Mesenchymal stem cell (in vitro differentiated cells and primary cell): ENCODE data around the gene ASB18.

ENCODE experiments used
- DNase-seq: peaks from one replicate; pipeline ENCODE4 v3.0.0-alpha.2; 2013
- H2AFZ ChIP-seq: one replicate; pipeline ENCODE4 v1.6.1; 2013; ENCODE audit warnings: low read depth, mild to moderate bottlenecking, control low read depth, inconsistent platforms, low read length, moderate library complexity
- H2AK5ac ChIP-seq: 2 replicates; pipeline ENCODE4 v1.6.1; 2013; ENCODE audit warnings: low read length, moderate library complexity, mild to moderate bottlenecking, inconsistent platforms; ENCODE audit not compliant: severe bottlenecking
- H2BK120ac ChIP-seq: one replicate; pipeline ENCODE4 v1.6.1; 2013; ENCODE audit warnings: low read depth, mild to moderate bottlenecking, inconsistent platforms, low read length, moderate library complexity
- H2BK12ac ChIP-seq, 2 experiments: one replicate each; pipeline ENCODE4 v1.6.1; 2013; ENCODE audit warnings: inconsistent platforms in 2 of 2, low read length in 2 of 2, mild to moderate bottlenecking in 2 of 2, moderate library complexity in 2 of 2, control low read depth in 1 of 2
- H2BK15ac ChIP-seq: one replicate; pipeline ENCODE4 v1.6.1; 2013; ENCODE audit warnings: mild to moderate bottlenecking, low read depth, inconsistent platforms; ENCODE audit not compliant: poor library complexity, severe bottlenecking
- H2BK5ac ChIP-seq: 2 replicates; pipeline ENCODE4 v1.6.1; 2013; ENCODE audit warnings: low read depth, mild to moderate bottlenecking, low read length, control low read depth, inconsistent platforms; ENCODE audit not compliant: poor library complexity, severe bottlenecking
- H3K14ac ChIP-seq, 2 experiments: one replicate each; pipeline ENCODE4 v1.6.1; 2013; ENCODE audit warnings: inconsistent platforms in 2 of 2, low read length in 2 of 2, control low read depth in 1 of 2, mild to moderate bottlenecking in 1 of 2, moderate library complexity in 1 of 2
- H3K18ac ChIP-seq, 2 experiments: one replicate each; pipeline ENCODE4 v1.6.1; 2013; ENCODE audit warnings: inconsistent platforms in 2 of 2, low read length in 2 of 2, control low read depth in 1 of 2, low read depth in 1 of 2, mild to moderate bottlenecking in 1 of 2
- H3K23ac ChIP-seq, 2 experiments: one replicate each; pipeline ENCODE4 v1.6.1; 2013; ENCODE audit warnings: inconsistent platforms in 2 of 2, low read length in 2 of 2, mild to moderate bottlenecking in 2 of 2, moderate library complexity in 2 of 2, control low read depth in 1 of 2
- H3K27ac ChIP-seq: 2 replicates; pipeline ENCODE4 v1.5.1; 2013; ENCODE audit warnings: mild to moderate bottlenecking, moderate library complexity, low read length, control low read depth, inconsistent platforms; ENCODE audit not compliant: poor library complexity, severe bottlenecking
- H3K27me3 ChIP-seq, 2 experiments: 2 replicates each; pipeline versions ENCODE4 v1.6.1 to v1.7.0; 2013; ENCODE audit warnings: low read length in 2 of 2, mild to moderate bottlenecking in 2 of 2, moderate library complexity in 2 of 2, control low read depth in 1 of 2, inconsistent platforms in 1 of 2; ENCODE audit not compliant: control insufficient read depth in 1 of 2, insufficient read depth in 1 of 2
- H3K36me3 ChIP-seq, 2 experiments: 2 replicates each; pipeline versions ENCODE4 v1.6.1 to v1.7.0; 2013; ENCODE audit warnings: low read length in 2 of 2, control low read depth in 1 of 2, inconsistent platforms in 1 of 2, low read depth in 1 of 2, mild to moderate bottlenecking in 1 of 2; ENCODE audit not compliant: insufficient read depth in 2 of 2, control insufficient read depth in 1 of 2
- H3K4ac ChIP-seq, 2 experiments: one replicate each; pipeline ENCODE4 v1.6.1; 2013; ENCODE audit warnings: inconsistent platforms in 2 of 2, low read length in 2 of 2, mild to moderate bottlenecking in 2 of 2, moderate library complexity in 2 of 2, control low read depth in 1 of 2, low read depth in 1 of 2
- H3K4me1 ChIP-seq: 2 replicates; pipeline ENCODE4 v1.6.1; 2013; ENCODE audit warnings: low read depth, low read length, control low read depth; ENCODE audit not compliant: control insufficient read depth, insufficient read depth
- H3K4me2 ChIP-seq: 2 replicates; pipeline ENCODE4 v1.6.1; 2013; ENCODE audit warnings: low read length, mild to moderate bottlenecking, inconsistent platforms; ENCODE audit not compliant: poor library complexity, severe bottlenecking
- H3K4me3 ChIP-seq, 2 experiments: 2 replicates each; pipeline versions ENCODE4 v1.5.1 to v1.7.0; 2013; ENCODE audit warnings: low read length in 2 of 2, mild to moderate bottlenecking in 2 of 2, control low read depth in 1 of 2, low read depth in 1 of 2; ENCODE audit not compliant: insufficient read depth in 1 of 2
- H3K79me1 ChIP-seq: replicated peaks from 2 replicates; pipeline ENCODE4 v1.6.1; 2013; ENCODE audit warnings: mild to moderate bottlenecking, control low read depth, low read length, inconsistent platforms; ENCODE audit not compliant: poor library complexity, severe bottlenecking
- H3K9ac ChIP-seq: 2 replicates; pipeline ENCODE4 v1.7.0; 2013; ENCODE audit warnings: mild to moderate bottlenecking, low read length, moderate library complexity
- H3K9me3 ChIP-seq: 2 replicates; pipeline ENCODE4 v1.7.0; 2013; ENCODE audit warnings: mild to moderate bottlenecking, low read length; ENCODE audit not compliant: control insufficient read depth
- H4K8ac ChIP-seq: one replicate; pipeline ENCODE4 v1.6.1; 2013; ENCODE audit warnings: inconsistent platforms, mild to moderate bottlenecking, low read length, moderate library complexity
- H4K91ac ChIP-seq: one replicate; pipeline ENCODE4 v1.6.1; 2013; ENCODE audit warnings: mild to moderate bottlenecking, low read length, inconsistent platforms
- WGBS: methylation state at CpG from one replicate; pipeline ENCODE4 v1.1.7; 2013; ENCODE audit warnings: mixed read lengths; 5-methylcytosine and 5-hydroxymethylcytosine counted together

ASB18 gene

DNA sequence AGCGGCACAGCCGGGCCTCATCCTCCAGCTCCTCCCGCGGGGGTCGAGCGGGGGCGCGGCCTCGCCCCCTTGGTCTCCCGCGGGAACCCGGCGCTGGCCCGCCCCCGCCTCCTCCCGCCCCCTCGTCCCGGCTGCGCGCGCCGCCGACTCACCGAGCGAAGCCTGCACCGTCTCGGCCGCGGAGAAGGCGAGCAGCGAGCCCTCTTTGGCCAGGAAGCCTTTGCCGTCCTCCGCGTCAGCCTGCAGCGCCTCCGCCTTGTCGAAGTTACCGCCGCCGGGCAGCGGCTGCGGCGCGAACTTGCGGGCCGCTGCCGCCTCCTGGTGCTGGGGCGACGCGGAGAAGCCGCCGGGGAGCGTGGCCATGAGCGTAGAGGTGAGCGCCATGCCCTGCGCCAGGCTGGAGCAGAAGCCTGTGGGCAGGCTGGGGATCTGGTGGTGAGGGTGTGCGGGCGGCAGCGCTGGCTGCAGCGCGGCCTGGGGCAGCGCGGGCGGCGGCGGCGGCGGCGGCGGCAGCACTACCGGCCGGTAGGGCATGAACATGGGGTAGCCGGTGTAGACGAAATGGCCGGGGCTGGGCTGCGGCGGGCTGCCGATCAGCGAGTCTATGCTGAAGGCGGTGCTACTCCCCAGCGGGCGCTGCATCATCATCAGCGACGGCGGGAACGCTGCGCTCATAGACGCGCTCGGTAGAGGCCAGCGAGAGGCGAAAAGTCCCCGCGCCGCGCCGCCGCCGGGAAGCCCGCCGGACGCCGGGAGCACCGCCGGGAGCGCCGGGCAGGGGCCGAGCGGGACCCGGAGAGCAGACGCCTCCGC lies 96.7 kb downstream of the ASB18 start:
- Histone ChIP-seq H3K4ac (no peak overlapping the region), H4K91ac (no peak overlapping the region), H3K14ac (no peak overlapping the region), H3K4me3 (peak overlapping the region; percentile 69 to 73), H3K9ac (no peak overlapping the region), H3K79me1 (peaks cover 10% of the 10 kb centered on the region), H2AK5ac (no peak overlapping the region), H3K18ac (no peak overlapping the region), H3K9me3 (no peaks in the 10 kb centered on the region), H2BK5ac (no peak overlapping the region), H4K8ac (peak overlapping the region; percentile 38), H3K4me1 (peaks cover 42% of the 10 kb centered on the region), H2BK12ac (no peak overlapping the region), H3K4me2 (peak overlapping the region; percentile 96), H3K36me3 (peaks cover 0 to 4% of the 10 kb centered on the region in 2 experiments), H3K27me3 (peaks cover 48 to 91% of the 10 kb centered on the region in 2 experiments), H3K27ac (no peak overlapping the region), H2BK120ac (no peak overlapping the region), H2BK15ac (no peak overlapping the region), H3K23ac (peak overlapping the region in 1 of 2 experiments; percentile 64), H2AFZ (no peak overlapping the region)
- WGBS, result 1% methylated on average over 48 of the region's 112 CpGs
- peak; percentile 42 for DNase-seq

DNA sequence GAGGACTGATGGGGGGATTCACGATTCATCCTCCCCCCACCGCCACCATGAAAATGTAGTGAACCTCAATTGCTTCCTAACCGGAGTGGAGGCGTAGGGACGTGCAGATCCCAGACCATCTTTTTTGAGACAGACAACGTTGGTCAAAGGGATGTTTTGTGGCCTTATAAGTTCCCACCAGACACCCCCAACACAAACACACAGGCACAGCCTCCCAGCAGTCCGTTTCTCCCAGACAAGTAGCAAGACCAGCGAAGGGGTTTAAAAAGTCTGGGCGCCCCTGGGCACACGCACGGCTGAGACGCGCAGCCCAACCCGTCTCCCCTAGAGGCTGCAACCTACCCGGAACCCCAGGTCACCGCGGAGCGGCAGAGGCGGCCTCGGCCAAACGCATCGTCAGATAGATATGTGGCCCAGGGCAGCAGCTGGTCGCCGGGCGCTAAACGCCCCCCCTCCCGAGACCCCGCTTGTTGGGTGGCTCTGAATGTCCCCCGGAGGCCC lies 97.4 kb downstream of the ASB18 start:
- Histone ChIP-seq H2BK12ac (no peak overlapping the region), H3K4me1 (peaks cover 48% of the 10 kb centered on the region), H2BK15ac (no peak overlapping the region), H3K23ac (peak overlapping the region in 1 of 2 experiments; percentile 97), H3K36me3 (peaks cover 0 to 4% of the 10 kb centered on the region in 2 experiments), H2AFZ (no peak overlapping the region), H3K27me3 (peaks cover 41 to 91% of the 10 kb centered on the region in 2 experiments), H3K4me3 (peak overlapping the region; percentile 69 to 73), H4K8ac (no peak overlapping the region), H3K9me3 (no peaks in the 10 kb centered on the region), H4K91ac (no peak overlapping the region), H2BK5ac (no peak overlapping the region), H3K14ac (no peak overlapping the region), H3K4ac (no peak overlapping the region), H3K4me2 (peak overlapping the region; percentile 96), H3K79me1 (peaks cover 10% of the 10 kb centered on the region), H2AK5ac (no peak overlapping the region), H3K18ac (no peak overlapping the region), H3K9ac (no peak overlapping the region), H2BK120ac (no peak overlapping the region), H3K27ac (no peak overlapping the region)
- DNase-seq, result no peak
- 4% methylated on average over 24 of the region's 29 CpGs for WGBS

DNA sequence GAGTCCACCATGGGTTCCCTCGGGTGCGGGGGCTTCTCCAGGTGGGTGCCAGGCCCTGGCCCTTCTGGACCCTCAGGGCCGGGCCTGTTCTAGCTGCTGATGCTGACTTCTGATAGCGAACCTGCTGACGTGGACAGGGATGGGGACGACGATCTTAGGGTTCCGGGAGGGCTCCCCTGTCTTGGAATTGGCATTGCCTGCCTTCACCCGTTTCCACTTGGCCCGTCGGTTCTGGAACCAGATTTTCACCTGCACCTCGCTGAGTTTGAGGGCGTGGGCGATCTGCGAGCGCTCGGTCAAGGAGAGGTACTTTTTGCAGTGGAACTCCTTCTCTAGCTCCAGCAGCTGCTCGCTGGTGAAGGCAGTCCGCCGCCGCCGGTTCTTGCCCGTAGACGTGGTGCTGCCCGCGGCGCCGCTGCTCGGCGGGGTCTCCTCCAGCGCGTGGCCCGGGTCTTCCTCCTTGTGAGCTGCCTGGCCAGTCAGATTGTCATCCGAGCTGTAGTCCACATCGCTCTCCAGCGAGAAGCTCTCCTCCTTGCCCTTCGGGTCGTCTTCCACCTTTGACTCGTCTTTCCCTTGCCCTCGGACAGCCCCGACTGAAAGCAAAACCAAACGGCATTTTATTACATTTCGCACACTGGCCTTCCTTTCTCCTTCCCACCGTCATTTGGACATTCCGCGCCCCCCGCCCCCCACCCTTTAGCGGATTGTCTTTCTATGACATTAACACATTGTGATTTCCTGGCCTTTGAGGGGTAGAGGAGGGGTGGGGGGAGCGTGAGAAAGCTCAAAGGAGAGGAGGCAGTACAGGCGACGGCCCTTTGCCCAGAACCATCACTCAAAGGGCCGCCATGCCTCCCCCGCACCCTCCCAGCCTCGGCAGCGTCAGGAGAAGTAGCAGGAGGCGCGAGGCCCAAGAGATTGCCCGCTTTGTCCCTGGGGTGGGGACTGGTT lies 98.1 kb downstream of the ASB18 start:
- Histone ChIP-seq H2BK12ac (no peak overlapping the region), H2BK15ac (no peak overlapping the region), H3K23ac (peak overlapping the region in 1 of 2 experiments; percentile 34), H3K27ac (no peak overlapping the region), H3K14ac (no peak overlapping the region), H4K91ac (no peak overlapping the region), H3K9ac (no peak overlapping the region), H3K4ac (no peak overlapping the region), H3K4me2 (peak overlapping the region; percentile 96), H2AFZ (no peak overlapping the region), H3K4me1 (peaks cover 50% of the 10 kb centered on the region), H2BK5ac (no peak overlapping the region), H3K18ac (no peak overlapping the region), H4K8ac (no peak overlapping the region), H3K9me3 (no peaks in the 10 kb centered on the region), H2BK120ac (no peak overlapping the region), H3K27me3 (peaks cover 34 to 91% of the 10 kb centered on the region in 2 experiments), H3K36me3 (peaks cover 0 to 9% of the 10 kb centered on the region in 2 experiments), H2AK5ac (no peak overlapping the region), H3K4me3 (peak overlapping the region; percentile 69 to 73), H3K79me1 (peaks cover 10% of the 10 kb centered on the region)
- WGBS, result 27% methylated on average over 46 of the region's 58 CpGs
- DNase-seq, result peak; percentile 17
